Neural cell (in vitro differentiated cells): ENCODE data around the gene RANGAP1. TPM values are rescaled to one million over a fixed set of nuclear protein-coding genes. Genes with fewer than 3 reads are reported as not detected.

ENCODE experiments used
- H2AFZ ChIP-seq: fragments of 200-600, 300-800 bp; sonication (generic), shearing (Covaris generic); 2 replicates; pipeline ENCODE4 v1.6.0; 2014; ENCODE audit warnings: low read depth, mild to moderate bottlenecking, antibody characterized with exemption, low read length, moderate library complexity
- H3F3A ChIP-seq: fragments of 200-600 bp; shearing (Covaris generic); 2 replicates; pipeline ENCODE4 v1.6.1; 2016; ENCODE audit warnings: mild to moderate bottlenecking, moderate library complexity, mixed read lengths, antibody characterized with exemption, low read length; ENCODE audit not compliant: insufficient read depth, poor library complexity, severe bottlenecking
- H3K27ac ChIP-seq: fragments of 200-600, 300-800 bp; sonication (generic), shearing (Covaris generic); 2 replicates; pipeline ENCODE4 v1.5.1; 2014; ENCODE audit warnings: mild to moderate bottlenecking, low read length, moderate library complexity
- H3K27me3 ChIP-seq: fragments of 300-800, 200-600 bp; sonication (generic), shearing (Covaris generic); 2 replicates; pipeline ENCODE4 v1.6.0; 2014; ENCODE audit warnings: mild to moderate bottlenecking, low read depth, low read length, moderate library complexity; ENCODE audit not compliant: insufficient read depth
- H3K36me3 ChIP-seq: fragments of 300-800, 200-600 bp; sonication (generic), shearing (Covaris generic); 2 replicates; pipeline ENCODE4 v1.5.1; 2014; ENCODE audit warnings: mild to moderate bottlenecking, antibody characterized with exemption, low read length, moderate library complexity; ENCODE audit not compliant: insufficient read depth
- H3K4me2 ChIP-seq: fragments of 300-800, 200-600 bp; sonication (generic), shearing (Covaris generic); 2 replicates; pipeline ENCODE4 v1.6.0; 2014; ENCODE audit warnings: mild to moderate bottlenecking, low read length
- H3K4me3 ChIP-seq: fragments of 300-800, 200-600 bp; sonication (generic), shearing (Covaris generic); 2 replicates; pipeline ENCODE4 v1.5.1; 2014; ENCODE audit warnings: mild to moderate bottlenecking, low read length, moderate library complexity
- H3K79me2 ChIP-seq: fragments of 200-600 bp; shearing (Covaris generic); replicated peaks from 2 replicates; pipeline ENCODE4 v1.6.0; 2014; ENCODE audit warnings: mild to moderate bottlenecking, low read length, moderate library complexity; ENCODE audit not compliant: insufficient read depth
- H3K9ac ChIP-seq: fragments of 300-800, 200-600 bp; sonication (generic), shearing (Covaris generic); 2 replicates; pipeline ENCODE4 v1.6.1; 2016; ENCODE audit warnings: mild to moderate bottlenecking, low read length, mixed read lengths
- H3K9me2 ChIP-seq: fragments of 200-600 bp; shearing (Covaris generic); 2 replicates; pipeline ENCODE4 v1.6.1; 2016; ENCODE audit warnings: mild to moderate bottlenecking, low read length, mixed read lengths; ENCODE audit not compliant: insufficient read depth
- H3K9me3 ChIP-seq: fragments of 200-600, 300-800 bp; sonication (generic), shearing (Covaris generic); 2 replicates; pipeline ENCODE4 v1.6.1; 2016; ENCODE audit warnings: mild to moderate bottlenecking, mixed run types, low read length, moderate library complexity, mixed read lengths
- H4K20me1 ChIP-seq: fragments of 200-600 bp; shearing (Covaris generic); 2 replicates; pipeline ENCODE4 v1.6.1; 2016; ENCODE audit warnings: mild to moderate bottlenecking, mixed run types; ENCODE audit not compliant: insufficient read depth
- CTCF ChIP-seq: fragments of 450-650 bp; IDR thresholded peaks from 2 replicates; pipeline ENCODE4 v1.5.1; 2014; ENCODE audit warnings: antibody characterized with exemption, mild to moderate bottlenecking, moderate library complexity; ENCODE audit not compliant: poor library complexity, severe bottlenecking
- EP300 ChIP-seq: fragments of 450-650 bp; conservative IDR thresholded peaks from 2 replicates; pipeline ENCODE4 v1.6.1; 2014; ENCODE audit warnings: antibody characterized with exemption, mild to moderate bottlenecking, moderate library complexity; ENCODE audit not compliant: poor library complexity, severe bottlenecking
- EZH2 ChIP-seq: fragments of 200-600, 300-800 bp; shearing (Covaris generic), sonication (generic); IDR thresholded peaks from 2 replicates; pipeline ENCODE4 v1.6.1; 2014; ENCODE audit warnings: antibody characterized with exemption, low read length, borderline replicate concordance, mild to moderate bottlenecking; ENCODE audit not compliant: insufficient read depth, poor library complexity, severe bottlenecking
- MXI1 ChIP-seq: fragments of 450-650 bp; conservative IDR thresholded peaks from 2 replicates; pipeline ENCODE4 v1.6.1; 2014; ENCODE audit warnings: antibody characterized with exemption, mild to moderate bottlenecking; ENCODE audit not compliant: poor library complexity, severe bottlenecking
- POLR2AphosphoS5 ChIP-seq: IDR thresholded peaks from 2 replicates; pipeline ENCODE4 v1.6.1; 2012
- RAD21 ChIP-seq: fragments of 450-650 bp; conservative IDR thresholded peaks from 2 replicates; pipeline ENCODE4 v1.6.1; 2014; ENCODE audit warnings: antibody characterized with exemption, mild to moderate bottlenecking, moderate library complexity
- REST ChIP-seq: IDR thresholded peaks from 2 replicates; pipeline ENCODE4 v1.6.1; 2012; ENCODE audit warnings: borderline replicate concordance
- SMC3 ChIP-seq: fragments of 450-650 bp; conservative IDR thresholded peaks from 2 replicates; pipeline ENCODE4 v1.6.1; 2014; ENCODE audit warnings: antibody characterized with exemption, mild to moderate bottlenecking, moderate library complexity; ENCODE audit not compliant: poor library complexity
- TAF1 ChIP-seq: IDR thresholded peaks from 2 replicates; pipeline ENCODE4 v1.6.1; 2012; ENCODE audit warnings: low read depth
- polyA plus RNA-seq: library from polyadenylated mRNA; depleted of rRNA; stranded (reverse); fragments of >200 nt; gene quantifications from 2 replicates; pipeline ENCODE4 v1.2.3, GENCODE V29; 2014

RANGAP1 gene
- polyA plus RNA-seq, 1 donor from 2014 or later = 48.6 TPM

- Histone ChIP-seq H3K4me3 (no peak overlapping the region), H3K36me3 (no peaks in the 10 kb centered on the region), H4K20me1 (no peaks in the 10 kb centered on the region), H3K27ac (no peak overlapping the region), H3K4me2 (no peak overlapping the region), H3K9ac (no peak overlapping the region), H3K79me2 (no peaks in the 10 kb centered on the region), H3K27me3 (no peaks in the 10 kb centered on the region), H3K9me2 (no peaks in the 10 kb centered on the region), H3F3A (no peaks in the 10 kb centered on the region), H3K9me3 (no peaks in the 10 kb centered on the region), H2AFZ (no peak overlapping the region)
- TF ChIP-seq TAF1 (no peak), EZH2 (no peak), REST (no peak), EP300 (no peak), SMC3 (no peak), CTCF (no peak), POLR2AphosphoS5 (no peak), MXI1 (no peak), RAD21 (no peak)
These were observed 43.4 kb downstream of the RANGAP1 start for GRCh38 chr22:41242396-41243117.

- Histone ChIP-seq H3K79me2 (no peaks in the 10 kb centered on the region), H3K27ac (no peak overlapping the region), H3K36me3 (no peaks in the 10 kb centered on the region), H3K4me3 (no peak overlapping the region), H2AFZ (no peak overlapping the region), H3K27me3 (no peaks in the 10 kb centered on the region), H4K20me1 (no peaks in the 10 kb centered on the region), H3K4me2 (no peak overlapping the region), H3K9me3 (no peaks in the 10 kb centered on the region), H3K9me2 (no peaks in the 10 kb centered on the region), H3K9ac (no peak overlapping the region), H3F3A (no peaks in the 10 kb centered on the region)
- TF ChIP-seq POLR2AphosphoS5 (no peak), REST (no peak), MXI1 (no peak), EZH2 (no peak), EP300 (no peak), RAD21 (no peak), CTCF (no peak), TAF1 (no peak), SMC3 (no peak)
These were observed 44.8 kb downstream of the RANGAP1 start for GRCh38 chr22:41241133-41241676.
